ENCODE measurements around the gene CIDEB.

The CIDEB gene

DNA sequence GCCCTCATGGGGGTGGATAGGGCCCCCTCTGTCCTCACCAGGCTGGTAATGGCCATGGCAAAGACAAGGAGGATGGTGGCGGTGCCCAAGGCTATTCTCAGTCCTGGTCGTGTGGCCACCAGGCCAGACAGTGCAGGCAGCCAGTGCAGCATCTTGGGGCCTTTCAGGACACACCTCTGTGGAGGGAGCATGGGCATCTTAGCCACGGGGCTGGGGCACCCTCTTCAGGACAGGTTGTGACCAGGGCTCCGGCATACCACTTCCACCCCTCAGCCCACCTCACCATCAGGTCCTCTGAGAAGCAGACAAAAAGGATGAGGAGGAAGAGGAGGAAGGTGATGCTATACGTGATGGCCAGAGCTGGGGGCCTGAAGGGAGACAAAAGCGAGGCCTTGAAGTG, 16.2 kb upstream of the CIDEB start:
- no peak for TF ChIP-seq CTCF (IDR thresholded peaks at IDR 0.05; ENCODE audit: low read depth, low read length)
- H3K4me3 ChIP-seq (ENCODE audit: low read depth, low read length): no peak overlapping the region

DNA sequence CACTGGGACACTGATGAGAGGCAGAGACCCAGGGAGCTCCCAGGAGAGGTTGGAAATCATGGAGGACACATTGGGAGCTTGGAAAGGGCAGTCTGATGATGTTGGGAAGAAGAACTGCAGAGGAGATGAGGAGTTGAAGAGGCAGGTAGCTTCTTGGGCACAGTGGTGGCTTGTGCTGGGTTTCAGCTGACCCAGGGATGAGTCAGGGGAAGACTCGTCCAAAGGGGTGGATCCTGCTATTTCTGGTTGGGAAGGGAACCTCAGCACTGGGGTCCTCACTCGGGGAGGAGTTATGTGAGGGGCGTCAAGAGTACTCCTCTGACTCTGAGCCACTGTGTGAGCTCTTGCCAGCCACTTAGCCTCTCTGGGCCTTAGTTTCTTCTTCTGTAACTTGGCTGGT, 15.6 kb upstream of the CIDEB start:
- no peak overlapping the region for H3K4me3 ChIP-seq (ENCODE audit: low read depth, low read length)
- no peak for TF ChIP-seq CTCF (IDR thresholded peaks at IDR 0.05; ENCODE audit: low read depth, low read length)

GRCh38 chr14:24322672-24323071, 14.9 kb upstream of the CIDEB start:
- H3K4me3 ChIP-seq (ENCODE audit: low read depth, low read length): no peak overlapping the region
- TF ChIP-seq CTCF (IDR thresholded peaks at IDR 0.05; ENCODE audit: low read depth, low read length): no peak

- TF ChIP-seq CTCF (IDR thresholded peaks at IDR 0.05; ENCODE audit: low read depth, low read length): no peak
Observed at GRCh38 chr14:24321212-24321975, 13.6 kb upstream of the CIDEB start.

DNA sequence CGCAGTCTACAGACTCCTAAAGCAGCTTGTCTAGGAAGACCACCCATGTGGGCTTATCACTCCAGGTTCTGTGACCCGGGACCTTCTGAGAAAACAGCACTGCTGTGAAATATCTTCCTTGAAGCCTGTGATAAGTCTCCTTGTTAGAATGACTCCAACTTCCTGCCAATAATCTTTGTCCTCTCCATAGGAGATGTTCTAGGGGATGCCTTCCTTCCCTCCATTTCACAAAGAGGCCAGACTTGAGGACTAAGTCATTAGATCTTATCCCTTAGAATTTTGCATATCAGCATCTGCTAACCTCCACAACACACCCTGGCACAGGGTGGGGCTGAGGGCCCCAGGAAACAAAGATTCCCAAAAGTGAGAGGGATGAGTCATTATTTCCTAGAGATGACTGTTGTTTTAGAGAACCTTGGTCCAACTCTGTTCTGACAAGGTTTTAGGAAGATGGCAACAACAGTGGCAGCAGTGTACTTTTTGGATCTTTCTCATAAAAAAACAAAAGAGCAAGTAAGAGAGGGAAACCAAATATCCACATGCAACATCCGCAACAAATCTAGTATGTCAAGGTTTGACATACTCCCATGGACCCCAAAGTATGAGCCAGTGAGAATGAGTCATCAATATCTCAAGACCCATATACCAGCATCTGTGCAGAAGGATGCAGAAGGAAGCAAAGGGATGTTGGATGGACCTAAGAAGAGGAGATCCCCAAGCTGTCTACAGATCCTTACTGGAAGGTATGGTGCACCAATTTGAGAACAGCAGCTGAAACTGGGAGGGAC, 9.6 kb upstream of the CIDEB start:
- TF ChIP-seq CTCF (IDR thresholded peaks at IDR 0.05; ENCODE audit: low read depth, low read length): no peak
- no peak overlapping the region for H3K4me3 ChIP-seq (ENCODE audit: low read depth, low read length)

More at GRCh38 chr14:24321212-24321975, 13.6 kb upstream of the CIDEB start:
- H3K4me3 ChIP-seq (ENCODE audit: low read depth, low read length): no peak overlapping the region

DNA sequence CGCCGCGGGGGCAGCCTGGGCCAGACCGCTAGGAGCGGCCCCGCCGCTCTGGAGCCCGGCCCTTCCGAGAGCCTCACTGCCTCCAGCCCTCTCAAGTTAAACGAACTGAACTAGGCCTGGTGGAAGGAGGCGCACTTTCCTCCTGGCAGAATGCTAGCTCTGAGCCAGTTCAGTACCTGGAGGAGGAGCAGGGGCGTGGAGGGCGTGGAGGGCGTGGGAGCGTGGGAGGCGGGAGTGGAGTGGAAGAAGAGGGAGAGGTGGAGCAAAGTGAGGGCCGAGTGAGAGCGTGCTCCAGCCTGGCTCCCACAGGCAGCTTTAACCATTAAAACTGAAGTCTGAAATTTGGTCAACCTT, 8.8 kb upstream of the CIDEB start:
- TF ChIP-seq CTCF (IDR thresholded peaks at IDR 0.05; ENCODE audit: low read depth, low read length): no peak
- no peak overlapping the region for H3K4me3 ChIP-seq (ENCODE audit: low read depth, low read length)
